GM12878 (cell line): ENCODE measurements around the gene RAC2. TPM values are rescaled to one million over a fixed set of nuclear protein-coding genes. Genes with fewer than 3 reads are reported as not detected.

Source experiments
- ATAC-seq: fragments of 200-7000 bp; cut with Tn5 transposase; 3 replicates; pipeline ENCODE4 v1.9.1; 2020; ENCODE audit warnings: mild to moderate bottlenecking, moderate library complexity
- BruUV-seq: library from RNA; stranded (reverse); fragments of 400-500 nt; replicated peaks from 2 replicates; lab custom pipeline; 2021; lab: Mats Ljungman, UMichigan
- CTCF ChIA-PET: fragments of 300-600 bp; sonication (Branson Sonifier 250); formaldehyde crosslinking; extraction: SDS; loops from one replicate; lab custom pipeline; 2021; ENCODE audit warnings: inconsistent platforms; lab: Yijun Ruan, JAX
- POLR2A ChIA-PET: fragments of 350-600 bp; formaldehyde crosslinking; extraction: SDS; loops from one replicate; lab custom pipeline; 2021; ENCODE audit warnings: inconsistent platforms; lab: Charles Lee
- RAD21 ChIA-PET: fragments of 300-600 bp; sonication (Branson Sonifier 250); formaldehyde crosslinking; loops from one replicate; lab custom pipeline; 2023; ENCODE audit warnings: antibody characterized with exemption; ENCODE audit not compliant: unreplicated experiment; lab: Charles Lee
- SMC1A ChIA-PET: fragments of 300-600 bp; sonication (Branson Sonifier 250); formaldehyde crosslinking; loops from one replicate; lab custom pipeline; 2023; ENCODE audit not compliant: unreplicated experiment, uncharacterized antibody; lab: Charles Lee
- DNase-seq: peaks from one replicate; pipeline ENCODE4 v3.0.0-alpha.2; 2011; ENCODE audit warnings: low read depth, low spot score
- FAIRE-seq: peaks from 3 replicates; lab custom pipeline; 2011; peaks lifted over from hg19 to GRCh38; lab: Jason Lieb, UNC
- H2AFZ ChIP-seq: 2 replicates; pipeline ENCODE4 v1.6.0; 2011; ENCODE audit warnings: low read depth, low read length, control low read depth; ENCODE audit not compliant: control insufficient read depth
- H3K27ac ChIP-seq: 2 replicates; pipeline ENCODE4 v1.5.1; 2011; ENCODE audit warnings: control low read depth; ENCODE audit not compliant: control insufficient read depth, insufficient read depth
- H3K27me3 ChIP-seq, 2 experiments: replicated peaks in 1 of 2; 2 replicates each; pipeline versions ENCODE4 v1.6.0 to v1.6.1; 2011; ENCODE audit warnings: low read length in 1 of 2; ENCODE audit not compliant: control insufficient read depth in 2 of 2, insufficient read depth in 2 of 2
- H3K36me3 ChIP-seq, 2 experiments: 2 replicates each; pipeline ENCODE4 v1.5.1; 2011; ENCODE audit warnings: low read length in 1 of 2; ENCODE audit not compliant: control insufficient read depth in 2 of 2, insufficient read depth in 2 of 2
- H3K4me1 ChIP-seq: 2 replicates; pipeline ENCODE4 v1.6.1; 2011; ENCODE audit warnings: mild to moderate bottlenecking, low read length, moderate library complexity, mixed read lengths; ENCODE audit not compliant: control insufficient read depth, insufficient read depth
- H3K4me2 ChIP-seq: 2 replicates; pipeline ENCODE4 v1.6.0; 2011; ENCODE audit warnings: control low read depth; ENCODE audit not compliant: control insufficient read depth, insufficient read depth
- H3K4me3 ChIP-seq: fragments of 200-600 bp; sonication (generic); 2 replicates; pipeline ENCODE4 v1.5.1; 2016
- H3K79me2 ChIP-seq: 2 replicates; pipeline ENCODE4 v1.6.0; 2011; ENCODE audit warnings: low read length; ENCODE audit not compliant: control insufficient read depth, insufficient read depth
- H3K9ac ChIP-seq: 2 replicates; pipeline ENCODE4 v1.8.0; 2011; ENCODE audit warnings: low read length, control low read depth, mixed read lengths; ENCODE audit not compliant: control insufficient read depth, insufficient read depth
- H3K9me3 ChIP-seq: replicated peaks from 3 replicates; pipeline ENCODE4 v1.5.1; 2011; ENCODE audit warnings: mild to moderate bottlenecking, low read length; ENCODE audit not compliant: control insufficient read depth, insufficient read depth
- H4K20me1 ChIP-seq: 2 replicates; pipeline ENCODE4 v1.6.0; 2011; ENCODE audit not compliant: control insufficient read depth, insufficient read depth
- ATF3 ChIP-seq: IDR thresholded peaks from 2 replicates; pipeline ENCODE4 v1.6.1; 2011; ENCODE audit warnings: low read depth, mild to moderate bottlenecking, low read length, moderate library complexity, borderline replicate concordance; ENCODE audit errors: extremely low read depth
- BACH1 ChIP-seq: fragments of 450-650 bp; IDR thresholded peaks from 2 replicates; pipeline ENCODE4 v1.6.1; 2017; ENCODE audit warnings: mild to moderate bottlenecking, borderline replicate concordance
- BRCA1 ChIP-seq: IDR thresholded peaks from 2 replicates; pipeline ENCODE4 v1.6.1; 2011; ENCODE audit warnings: low read depth, low read length, improper control_type of control experiment
- CBX3 ChIP-seq: fragments of 200-600 bp; sonication (generic); IDR thresholded peaks from 2 replicates; pipeline ENCODE4 v1.6.1; 2016; ENCODE audit warnings: low read depth, borderline replicate concordance
- CBX5 ChIP-seq: sonication (generic); IDR thresholded peaks from 2 replicates; pipeline ENCODE4 v1.6.1; 2016; ENCODE audit warnings: low read depth, moderate library complexity, mild to moderate bottlenecking, inconsistent platforms
- CHD1 ChIP-seq: IDR thresholded peaks from 2 replicates; pipeline ENCODE4 v1.6.1; 2012; ENCODE audit warnings: low read depth, low read length, improper control_type of control experiment
- ESRRA ChIP-seq: IDR thresholded peaks from 2 replicates; pipeline ENCODE4 v1.6.1; 2012; ENCODE audit warnings: mild to moderate bottlenecking, low read length, improper control_type of control experiment
- HCFC1 ChIP-seq: fragments of 150-350 bp; IDR thresholded peaks from 2 replicates; pipeline ENCODE4 v1.6.1; 2014; ENCODE audit warnings: low read length
- IKZF1 ChIP-seq: fragments of 450-650 bp; conservative IDR thresholded peaks from 2 replicates; pipeline ENCODE4 v1.6.1; 2017; ENCODE audit warnings: antibody characterized with exemption, mild to moderate bottlenecking
- IKZF2 ChIP-seq, 2 experiments: fragments of 450-650 bp; IDR thresholded peaks; 2 replicates each; pipeline ENCODE4 v1.6.1; 2017; ENCODE audit warnings: mild to moderate bottlenecking in 2 of 2, moderate library complexity in 2 of 2
- MTA3 ChIP-seq: IDR thresholded peaks from 2 replicates; pipeline ENCODE4 v1.6.1; 2012; ENCODE audit warnings: low read length, inconsistent platforms, borderline replicate concordance
- NFXL1 ChIP-seq: fragments of 450-650 bp; IDR thresholded peaks from 2 replicates; pipeline ENCODE4 v1.6.1; 2017; ENCODE audit warnings: antibody characterized with exemption, mild to moderate bottlenecking, borderline replicate concordance
- RB1 ChIP-seq: fragments of 450-650 bp; formaldehyde crosslinking; IDR thresholded peaks from 2 replicates; pipeline ENCODE4 v1.6.1; 2017; ENCODE audit warnings: mild to moderate bottlenecking, borderline replicate concordance
- REST ChIP-seq: IDR thresholded peaks from 2 replicates; pipeline ENCODE4 v1.6.1; 2012; ENCODE audit warnings: mild to moderate bottlenecking, low read depth, low read length
- SMAD1 ChIP-seq: fragments of 450-650 bp; IDR thresholded peaks from 2 replicates; pipeline ENCODE4 v1.6.1; 2018; ENCODE audit warnings: mild to moderate bottlenecking, low read depth; ENCODE audit not compliant: partially characterized antibody
- SMAD5 ChIP-seq: IDR thresholded peaks from 2 replicates; pipeline ENCODE4 v1.6.1; 2016; ENCODE audit warnings: antibody characterized with exemption, low read depth
- STAT1 ChIP-seq: fragments of 450-650 bp; conservative IDR thresholded peaks from 2 replicates; pipeline ENCODE4 v1.6.1; 2014; ENCODE audit warnings: antibody characterized with exemption, mild to moderate bottlenecking
- TAF1 ChIP-seq: IDR thresholded peaks from 2 replicates; pipeline ENCODE4 v1.6.1; 2011; ENCODE audit warnings: mild to moderate bottlenecking, low read depth, low read length, borderline replicate concordance
- TARDBP ChIP-seq: IDR thresholded peaks from 2 replicates; pipeline ENCODE4 v1.6.1; 2016; ENCODE audit warnings: borderline replicate concordance
- ZNF207 ChIP-seq: fragments of 450-650 bp; IDR thresholded peaks from 2 replicates; pipeline ENCODE4 v1.6.1; 2014; ENCODE audit warnings: antibody characterized with exemption, mild to moderate bottlenecking, borderline replicate concordance
- ZNF274 ChIP-seq: IDR thresholded peaks from one replicate; pipeline ENCODE4 v1.8.0; 2011; ENCODE audit not compliant: insufficient read length, insufficient read depth
- ZNF384 ChIP-seq: IDR thresholded peaks from 2 replicates; pipeline ENCODE4 v1.6.1; 2012; ENCODE audit warnings: low read depth, mild to moderate bottlenecking, low read length, improper control_type of control experiment, borderline replicate concordance
- WGBS: methylation state at CpG from one replicate; pipeline ENCODE4 v1.1.6; 2016; ENCODE audit warnings: low lambda C conversion rate; ENCODE audit not compliant: insufficient replicate concordance, insufficient coverage; ENCODE audit errors: missing lambda C conversion rate; 5-methylcytosine and 5-hydroxymethylcytosine counted together
- in situ Hi-C: fragments of 300-500 bp; cut with MboI; formaldehyde crosslinking; loops from 9 replicates; pipeline ENCODE4 v1.14.3; 2018; ENCODE audit warnings: mixed read lengths
- intact Hi-C: fragments of 100-400 bp; cut with micrococcal nuclease; formaldehyde crosslinking; loops from one replicate; pipeline ENCODE4 v1.14.2; 2022; ENCODE audit not compliant: unreplicated experiment
- polyA plus RNA-seq, 11 experiments: library from polyadenylated mRNA; depleted of rRNA in 4 of 11; unstranded in 6 of 11; stranded (reverse) in 5 of 11; fragments of >200 nt; fragmentation: Nextera tagmentation in 4 of 11; fragmentation: Illumina TruSeq in 1 of 11; extraction: Ambion mirVana in 4 of 11; extraction: Trizol in 1 of 11; gene quantifications; 1 replicate in 1 of 11; 2 replicates in 10 of 11; pipeline versions ENCODE4 v1.2.1 to v1.2.3, GENCODE V29; 2011 to 2016; ENCODE audit warnings: inconsistent platforms in 2 of 11, missing spikeins in 2 of 11, low read depth in 1 of 11
- total RNA-seq, 4 experiments: library from RNA; depleted of rRNA in 3 of 4; stranded (reverse); fragments of >200 nt in 3 of 4; fragmentation: Illumina TruSeq in 1 of 4; extraction: Trizol in 1 of 4; gene quantifications; 2 replicates each; pipeline versions ENCODE4 v1.2.1 to v1.2.3, GENCODE V29; 2013 to 2021

The RAC2 gene
- total and polyA plus RNA-seq, 10 of the 15 experiments (the other 5 are each of a cell fraction or from before 2014, with no cell fraction given), result 102 to 386 (median 304) TPM

- peak; percentile 74 for FAIRE-seq
- Histone ChIP-seq H4K20me1 (no peaks in the 10 kb centered on the region), H3K27ac (peak overlapping the region; percentile 94), H3K27me3 (no peaks in the 10 kb centered on the region), H3K36me3 (no peaks in the 10 kb centered on the region), H3K4me3 (peak overlapping the region; percentile 72), H3K9me3 (no peaks in the 10 kb centered on the region), H3K79me2 (peaks cover 5% of the 10 kb centered on the region), H3K4me1 (peaks cover 34% of the 10 kb centered on the region), H2AFZ (peak overlapping the region; percentile 59), H3K9ac (peak overlapping the region; percentile 97), H3K4me2 (peak overlapping the region; percentile 97)
- ChIA-PET SMC1A (interaction anchor here (0.6 to 6.9 kb wide), 27 partner anchors 11 to 213 kb away, joined by 3 to 84 read pairs (median 5); partner anchors contain the start of genes CYTH4, IL2RB and RAC2), CTCF (interaction anchor here (0.7 to 5.7 kb wide), 51 partner anchors 8 to 1539 kb away, joined by 3 to 111 read pairs (median 4); partner anchors contain the start of genes IL2RB, KCTD17 and RAC2), POLR2A (interaction anchor here (0.6 to 5.0 kb wide), 20 partner anchors 19 to 347 kb away, joined by 3 to 55 read pairs (median 5); partner anchors contain the start of genes IL2RB and RAC2), RAD21 (interaction anchor here (0.6 to 7.1 kb wide), 30 partner anchors 17 to 259 kb away, joined by 3 to 104 read pairs (median 6); partner anchors contain the start of genes CYTH4, IL2RB and RAC2)
- DNase-seq, result peak; percentile 98
- BruUV-seq, result no TSS peak
- intact Hi-C loops (loop anchor here (1.0 to 10.0 kb wide), 5 partner anchors 33 to 414 kb away; partner anchors contain the start of gene IL2RB), in situ Hi-C loops (no loop called here)
- ATAC-seq, result peak; percentile 94
- 1% methylated on average over 56 of the region's 58 CpGs for WGBS
- TF ChIP-seq BACH1, result peak; percentile 75; the same call in 1 of the 2 replicates
- TF ChIP-seq ZNF207, result 0 out of 2 replicates have a peak, but pooled peaks have one; percentile 29
- TF ChIP-seq ZNF274, result no peak
- TF ChIP-seq TAF1, result no peak
- TF ChIP-seq HCFC1, result peak; percentile 9
- no peak for TF ChIP-seq CBX3
- TF ChIP-seq NFXL1, result no peak
- no peak for TF ChIP-seq ATF3
- peak; percentile 57; the same call in 1 of the 2 replicates for TF ChIP-seq RB1
- no peak for TF ChIP-seq CHD1
- peak; percentile 81; the same call in 1 of the 2 replicates for TF ChIP-seq SMAD5
- TF ChIP-seq IKZF1, result peak; percentile 74
- no peak for TF ChIP-seq ESRRA
- no peak; a peak in 1 of 4 replicates for TF ChIP-seq IKZF2 (IDR thresholded peaks at IDR 0.05)
- TF ChIP-seq REST, result no peak
- no peak; the same call in 1 of the 2 replicates for TF ChIP-seq BRCA1
- no peak for TF ChIP-seq MTA3
- no peak for TF ChIP-seq ZNF384
- no peak for TF ChIP-seq SMAD1
- TF ChIP-seq CBX5, result no peak
- TF ChIP-seq TARDBP, result no peak
- 0 out of 2 replicates have a peak, but pooled peaks have one; percentile 25 for TF ChIP-seq STAT1
Observed at GRCh38 chr22:37199103-37199759, 44.8 kb downstream of the RAC2 start.
